IMR-90 (cell line): ENCODE data around the gene INTS2. TPM values are rescaled to one million over a fixed set of nuclear protein-coding genes. Genes with fewer than 3 reads are reported as not detected.

Experiments
- ATAC-seq: fragments of 200-7000 bp; cut with Tn5 transposase; 2 replicates; pipeline ENCODE4 v1.9.1; 2020; ENCODE audit warnings: low read depth, mild to moderate bottlenecking, moderate library complexity
- BruUV-seq: library from RNA; stranded (reverse); fragments of 400-500 nt; replicated peaks from 2 replicates; lab custom pipeline; 2021; lab: Mats Ljungman, UMichigan
- CTCF ChIA-PET: fragments of 300-600 bp; formaldehyde crosslinking; extraction: SDS; loops from one replicate; lab custom pipeline; 2021; ENCODE audit warnings: antibody characterized with exemption; lab: Yijun Ruan, JAX
- POLR2A ChIA-PET: fragments of 300-600 bp; sonication (Branson Sonifier 250); formaldehyde crosslinking; loops from one replicate; lab custom pipeline; 2022; ENCODE audit warnings: antibody characterized with exemption; ENCODE audit not compliant: unreplicated experiment; lab: Charles Lee
- DNase-seq: peaks from one replicate; pipeline ENCODE4 v3.0.0; 2013
- H2AFZ ChIP-seq: replicated peaks from 2 replicates; pipeline ENCODE3; 2013; ENCODE audit warnings: low read length, mild to moderate bottlenecking; ENCODE audit not compliant: poor library complexity
- H2AK5ac ChIP-seq: 2 replicates; pipeline ENCODE4 v1.6.1; 2013; ENCODE audit warnings: low read depth, low read length, inconsistent platforms
- H2AK9ac ChIP-seq: replicated peaks from 2 replicates; pipeline ENCODE3; 2013; ENCODE audit warnings: mild to moderate bottlenecking, low read depth, low read length, moderate library complexity; ENCODE audit not compliant: poor library complexity
- H2BK120ac ChIP-seq: 2 replicates; pipeline ENCODE4 v1.6.1; 2013; ENCODE audit warnings: low read depth, low read length, inconsistent platforms
- H2BK15ac ChIP-seq: 3 replicates; pipeline ENCODE4 v1.6.1; 2013; ENCODE audit warnings: low read depth, low read length, inconsistent platforms
- H2BK20ac ChIP-seq: 2 replicates; pipeline ENCODE4 v1.6.1; 2013; ENCODE audit warnings: low read depth, mild to moderate bottlenecking, inconsistent platforms, low read length, moderate library complexity
- H2BK5ac ChIP-seq: 2 replicates; pipeline ENCODE4 v1.6.1; 2013; ENCODE audit warnings: mild to moderate bottlenecking, low read depth, low read length, inconsistent platforms; ENCODE audit not compliant: poor library complexity, severe bottlenecking
- H3K14ac ChIP-seq: replicated peaks from 2 replicates; pipeline ENCODE4 v1.6.1; 2013; ENCODE audit warnings: low read depth, low read length, inconsistent platforms
- H3K18ac ChIP-seq: 2 replicates; pipeline ENCODE4 v1.6.1; 2013; ENCODE audit warnings: low read depth, low read length, control low read depth
- H3K23ac ChIP-seq: 2 replicates; pipeline ENCODE4 v1.6.1; 2013; ENCODE audit warnings: low read depth, low read length, inconsistent platforms
- H3K27ac ChIP-seq: 2 replicates; pipeline ENCODE4 v1.5.1; 2013; ENCODE audit warnings: mild to moderate bottlenecking, control low read depth, low read length; ENCODE audit not compliant: insufficient read depth
- H3K27me3 ChIP-seq: 2 replicates; pipeline ENCODE4 v1.6.1; 2013; ENCODE audit warnings: low read length; ENCODE audit not compliant: control insufficient read depth, insufficient read depth
- H3K36me3 ChIP-seq: 2 replicates; pipeline ENCODE4 v1.6.1; 2013; ENCODE audit warnings: low read length, mixed read lengths; ENCODE audit not compliant: control insufficient read depth, insufficient read depth
- H3K4ac ChIP-seq: 2 replicates; pipeline ENCODE4 v1.6.1; 2013; ENCODE audit warnings: low read depth, low read length, inconsistent platforms
- H3K4me1 ChIP-seq: 2 replicates; pipeline ENCODE4 v1.6.1; 2013; ENCODE audit warnings: low read length, mixed read lengths; ENCODE audit not compliant: control insufficient read depth, insufficient read depth
- H3K4me2 ChIP-seq: 2 replicates; pipeline ENCODE4 v1.6.1; 2013; ENCODE audit warnings: low read depth, mild to moderate bottlenecking, control low read depth, low read length, moderate library complexity
- H3K4me3 ChIP-seq: 2 replicates; pipeline ENCODE4 v1.5.1; 2013; ENCODE audit warnings: low read depth, mild to moderate bottlenecking, control low read depth, low read length, moderate library complexity; ENCODE audit not compliant: insufficient read depth
- H3K56ac ChIP-seq: 2 replicates; pipeline ENCODE4 v1.6.1; 2013; ENCODE audit warnings: low read length, inconsistent platforms; ENCODE audit not compliant: insufficient read depth; ENCODE audit errors: extremely low read depth
- H3K79me1 ChIP-seq, 2 experiments: 2 replicates each; pipeline ENCODE4 v1.6.1; 2013; ENCODE audit warnings: low read length in 2 of 2, inconsistent platforms in 1 of 2, low read depth in 1 of 2
- H3K9ac ChIP-seq: 2 replicates; pipeline ENCODE4 v1.6.1; 2013; ENCODE audit warnings: low read depth, low read length, control low read depth
- H3K9me1 ChIP-seq: 2 replicates; pipeline ENCODE4 v1.6.1; 2013; ENCODE audit warnings: low read length, inconsistent platforms; ENCODE audit not compliant: insufficient read depth
- H3K9me3 ChIP-seq: 2 replicates; pipeline ENCODE4 v1.6.1; 2013; ENCODE audit warnings: low read length; ENCODE audit not compliant: control insufficient read depth, insufficient read depth
- H4K20me1 ChIP-seq: 2 replicates; pipeline ENCODE4 v1.6.1; 2013; ENCODE audit warnings: low read length, inconsistent platforms; ENCODE audit not compliant: insufficient read depth
- H4K5ac ChIP-seq: 2 replicates; pipeline ENCODE4 v1.6.1; 2013; ENCODE audit warnings: mild to moderate bottlenecking, low read depth, low read length, control low read depth
- H4K8ac ChIP-seq, 2 experiments: 2 replicates each; pipeline ENCODE4 v1.6.1; 2013; ENCODE audit warnings: low read depth in 2 of 2, low read length in 2 of 2, control low read depth in 1 of 2, inconsistent platforms in 1 of 2
- H4K91ac ChIP-seq: 2 replicates; pipeline ENCODE4 v1.6.1; 2013; ENCODE audit warnings: low read depth, low read length, inconsistent platforms; ENCODE audit not compliant: insufficient read depth
- BHLHE40 ChIP-seq: fragments of 150-350 bp; IDR thresholded peaks from 2 replicates; pipeline ENCODE4 v1.6.1; 2016; ENCODE audit warnings: mild to moderate bottlenecking, low read depth, low read length
- CEBPB ChIP-seq: IDR thresholded peaks from 2 replicates; pipeline ENCODE4 v1.6.1; 2012; ENCODE audit warnings: low read depth, low read length, improper control_type of control experiment
- CTCF ChIP-seq: conservative IDR thresholded peaks from 2 replicates; pipeline ENCODE4 v1.5.1; 2012; ENCODE audit warnings: mild to moderate bottlenecking, low read depth, low read length, improper control_type of control experiment
- FOS ChIP-seq: fragments of 150-350 bp; IDR thresholded peaks from 2 replicates; pipeline ENCODE4 v1.6.1; 2016; ENCODE audit warnings: low read depth, low read length
- MAFK ChIP-seq: IDR thresholded peaks from 2 replicates; pipeline ENCODE4 v1.6.1; 2012; ENCODE audit warnings: low read depth, low read length, improper control_type of control experiment
- MAZ ChIP-seq: IDR thresholded peaks from 2 replicates; pipeline ENCODE4 v1.6.1; 2012; ENCODE audit warnings: low read depth, mild to moderate bottlenecking, low read length, improper control_type of control experiment, moderate library complexity, borderline replicate concordance
- POLR2A ChIP-seq: IDR thresholded peaks from 2 replicates; pipeline ENCODE4 v1.6.1; 2012; ENCODE audit warnings: mild to moderate bottlenecking, low read depth, low read length
- RAD21 ChIP-seq: IDR thresholded peaks from 2 replicates; pipeline ENCODE4 v1.6.1; 2012; ENCODE audit warnings: low read length, improper control_type of control experiment
- RCOR1 ChIP-seq: IDR thresholded peaks from 2 replicates; pipeline ENCODE4 v1.6.1; 2012; ENCODE audit warnings: mild to moderate bottlenecking, low read length, improper control_type of control experiment; ENCODE audit not compliant: insufficient replicate concordance
- RFX5 ChIP-seq: IDR thresholded peaks from 2 replicates; pipeline ENCODE4 v1.8.0; 2012; ENCODE audit warnings: low read depth, mild to moderate bottlenecking, low read length, moderate library complexity
- SMC3 ChIP-seq: fragments of 150-350 bp; IDR thresholded peaks from 2 replicates; pipeline ENCODE4 v1.6.1; 2016; ENCODE audit warnings: low read depth, mild to moderate bottlenecking, antibody characterized with exemption, low read length, moderate library complexity
- WGBS, 2 experiments: methylation state at CpG; one replicate each; pipeline versions ENCODE4 v1.1.5 to v1.1.7; 2013; ENCODE audit warnings: missing lambda C conversion rate in 2 of 2; ENCODE audit not compliant: insufficient read length in 1 of 2; ENCODE audit errors: extremely low coverage in 2 of 2; 5-methylcytosine and 5-hydroxymethylcytosine counted together
- dilution Hi-C: fragments of 300-500 bp; cut with HindIII; formaldehyde crosslinking; loops from one replicate; pipeline ENCODE4 v1.14.3; 2018; ENCODE audit warnings: low sequenced_read_pairs; ENCODE audit not compliant: unreplicated experiment
- in situ Hi-C: fragments of 300-500 bp; cut with MboI; formaldehyde crosslinking; loops from 3 replicates; pipeline ENCODE4 v1.14.3; 2019; ENCODE audit warnings: low sequenced_read_pairs, inconsistent platforms, mixed read lengths
- intact Hi-C: fragments of 100-400 bp; cut with micrococcal nuclease; formaldehyde crosslinking; loops from 2 replicates; pipeline ENCODE4 v1.10.0; 2022
- polyA plus RNA-seq, 3 experiments: library from polyadenylated mRNA; depleted of rRNA; stranded (reverse); fragments of >200 nt; gene quantifications; 2 replicates each; pipeline ENCODE4 v1.2.3, GENCODE V29; 2012; ENCODE audit warnings: low replicate concordance in 1 of 3
- total RNA-seq: library from RNA; depleted of rRNA; stranded (reverse); fragments of >200 nt; gene quantifications from 2 replicates; pipeline ENCODE4 v1.2.3, GENCODE V29; 2012

INTS2 gene
- total and polyA plus RNA-seq, 2 of the 4 experiments (the other 2 are of a cell fraction) = 4.0 to 17.4 TPM

- H3K79me1 ChIP-seq = peaks cover 13 to 33% of the 10 kb centered on the region in 2 experiments
- intact Hi-C loops = no loop called here
- no peak overlapping the region for H2AFZ ChIP-seq
- H2BK20ac ChIP-seq = no peak overlapping the region
- no peaks in the 10 kb centered on the region for H3K9me1 ChIP-seq
- no peak overlapping the region for H2AK9ac ChIP-seq
- no TSS peak for BruUV-seq
- no peak for TF ChIP-seq MAZ
- TF ChIP-seq POLR2A = no peak
- TF ChIP-seq RAD21 = no peak
- TF ChIP-seq CTCF = no peak
- no peak for TF ChIP-seq FOS
- TF ChIP-seq RCOR1 = no peak
- TF ChIP-seq RFX5 = no peak
- TF ChIP-seq SMC3 = no peak
- no peak for TF ChIP-seq BHLHE40
- TF ChIP-seq CEBPB = no peak
- TF ChIP-seq MAFK = no peak
- no peak overlapping the region for H3K4me2 ChIP-seq
- H4K20me1 ChIP-seq = no peaks in the 10 kb centered on the region; the same call in 1 of the 2 replicates
- in situ Hi-C loops = no loop called here
- no CpG with 5 or more reads among the region's 1 CpG for WGBS, 2 experiments
- DNase-seq (no peak), ATAC-seq (no peak)
- no peak overlapping the region for H3K27ac ChIP-seq
- no peak overlapping the region for H3K9ac ChIP-seq
- no peak overlapping the region for H2BK15ac ChIP-seq
- no peak overlapping the region for H3K23ac ChIP-seq
- H3K4me1 ChIP-seq = peaks cover 2% of the 10 kb centered on the region; the same call in 1 of the 2 replicates
- H3K4ac ChIP-seq = no peak overlapping the region
- no peak overlapping the region for H4K91ac ChIP-seq
- no peak overlapping the region for H2BK120ac ChIP-seq
- peaks cover 38% of the 10 kb centered on the region for H3K36me3 ChIP-seq
- H3K4me3 ChIP-seq = no peak overlapping the region
- H3K18ac ChIP-seq = no peak overlapping the region
- CTCF ChIA-PET = interaction anchor here (0.6 to 0.7 kb wide), 2 partner anchors 16 to 83 kb away, joined by 3 to 6 read pairs; no protein-coding TSS in a partner anchor
- H4K8ac ChIP-seq = no peak overlapping the region
- H4K5ac ChIP-seq = no peak overlapping the region
- no peak overlapping the region for H2BK5ac ChIP-seq
- H3K9me3 ChIP-seq = no peaks in the 10 kb centered on the region
- POLR2A ChIA-PET = no interaction called here
- H2AK5ac ChIP-seq = no peak overlapping the region
- H3K56ac ChIP-seq = no peak overlapping the region
- H3K27me3 ChIP-seq = no peaks in the 10 kb centered on the region
- no peak overlapping the region for H3K14ac ChIP-seq
- dilution Hi-C loops = no loop called here
These were observed 38.4 kb upstream of the INTS2 start for GRCh38 chr17:61966191-61966590.
